GM19467 (cell line): ENCODE measurements around the gene AKR1B1.
A peak's percentile ranks its signal among the peaks of the same experiment; 100 is the strongest.

ENCODE experiments used
- ATAC-seq: cut with Tn5 transposase; IDR thresholded peaks from one replicate; pipeline ENCODE4 v1.9.1; 2021; ENCODE audit warnings: mild to moderate bottlenecking, moderate library complexity; ENCODE audit not compliant: unreplicated experiment

Gene AKR1B1

DNA sequence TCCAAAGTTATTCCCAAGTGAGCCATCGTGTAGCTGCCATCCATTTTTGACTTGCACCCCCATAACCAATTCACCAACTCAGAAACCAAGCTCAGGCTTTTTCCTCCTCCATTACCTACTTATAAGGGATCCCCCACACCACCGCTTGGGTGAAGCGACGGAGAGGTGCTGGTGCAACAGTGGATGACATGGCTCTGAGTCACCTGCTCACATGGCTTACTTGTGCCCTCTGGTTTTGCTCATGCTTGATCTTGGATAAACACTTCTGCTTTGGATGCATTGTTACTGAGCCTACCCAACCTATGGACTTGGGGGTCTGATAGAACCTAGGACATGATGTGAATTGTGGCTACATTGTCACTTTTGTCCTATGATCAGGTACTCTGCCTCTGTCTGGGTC is 12.0 kb upstream of the AKR1B1 start:
- ATAC-seq, result no peak

DNA sequence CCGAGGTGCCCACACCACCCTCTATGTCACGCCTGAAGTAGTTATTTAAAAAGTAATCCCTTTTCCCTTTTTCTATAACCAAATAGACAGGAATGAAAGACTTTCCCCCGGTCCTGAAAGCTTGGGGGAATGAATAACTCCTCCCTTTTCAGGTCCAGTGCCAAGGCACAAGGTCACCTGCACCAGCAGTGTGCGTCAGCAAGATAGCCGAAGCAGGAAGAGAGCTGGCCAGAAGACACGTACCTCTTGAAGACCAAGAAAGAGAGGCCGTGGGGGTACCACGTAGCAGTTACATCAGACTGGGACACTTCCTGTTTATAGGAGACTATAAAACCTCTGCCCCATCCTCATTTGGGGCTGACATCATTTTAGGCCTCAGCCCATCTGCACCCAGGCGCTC is 10.7 kb upstream of the AKR1B1 start:
- no peak for ATAC-seq

- ATAC-seq, result no peak
Measured at GRCh38 chr7:134468475-134468874, 9.6 kb upstream of the AKR1B1 start.

- no peak for ATAC-seq
Measured at GRCh38 chr7:134468054-134468453, 9.2 kb upstream of the AKR1B1 start.

- ATAC-seq, result no peak
Measured at GRCh38 chr7:134465491-134465890, 6.6 kb upstream of the AKR1B1 start.

DNA sequence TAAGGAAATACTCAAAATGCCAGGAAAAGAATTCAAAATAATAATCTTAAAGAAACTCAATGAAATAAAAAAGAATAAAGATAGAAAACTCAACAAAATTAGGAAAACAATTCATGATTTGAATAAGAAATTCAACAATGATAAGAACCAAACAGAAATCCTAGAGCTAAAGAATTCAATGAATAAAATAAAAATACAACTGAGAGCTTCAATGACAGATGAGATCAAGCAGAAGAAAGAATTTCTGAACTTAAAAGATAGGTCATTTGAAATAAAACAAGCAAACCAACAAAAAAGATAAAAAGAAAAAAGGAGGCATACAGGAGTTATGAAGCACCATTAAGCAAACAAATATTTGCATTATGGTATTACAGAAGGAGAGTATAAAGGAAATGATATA is 5.6 kb upstream of the AKR1B1 start:
- ATAC-seq, result no peak

DNA sequence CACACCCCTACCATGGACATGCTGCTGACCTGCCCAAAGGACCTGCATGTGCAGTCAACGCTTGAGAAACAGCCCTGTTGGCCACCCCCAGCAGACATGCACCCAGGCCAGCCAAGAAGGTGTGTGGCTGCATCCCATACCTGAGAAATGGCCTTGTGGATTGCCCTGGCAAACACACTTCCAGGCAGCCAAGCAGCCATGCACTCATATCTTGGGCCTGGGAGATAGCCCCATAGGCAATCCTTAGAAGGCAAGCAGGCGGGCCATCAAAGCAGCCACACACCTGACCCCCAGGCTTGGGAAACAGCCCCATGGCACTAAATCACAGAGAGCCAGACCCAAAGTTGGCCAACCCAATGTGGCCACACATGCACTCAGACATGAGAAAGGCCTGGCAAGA is 4.9 kb upstream of the AKR1B1 start:
- ATAC-seq, result no peak

DNA sequence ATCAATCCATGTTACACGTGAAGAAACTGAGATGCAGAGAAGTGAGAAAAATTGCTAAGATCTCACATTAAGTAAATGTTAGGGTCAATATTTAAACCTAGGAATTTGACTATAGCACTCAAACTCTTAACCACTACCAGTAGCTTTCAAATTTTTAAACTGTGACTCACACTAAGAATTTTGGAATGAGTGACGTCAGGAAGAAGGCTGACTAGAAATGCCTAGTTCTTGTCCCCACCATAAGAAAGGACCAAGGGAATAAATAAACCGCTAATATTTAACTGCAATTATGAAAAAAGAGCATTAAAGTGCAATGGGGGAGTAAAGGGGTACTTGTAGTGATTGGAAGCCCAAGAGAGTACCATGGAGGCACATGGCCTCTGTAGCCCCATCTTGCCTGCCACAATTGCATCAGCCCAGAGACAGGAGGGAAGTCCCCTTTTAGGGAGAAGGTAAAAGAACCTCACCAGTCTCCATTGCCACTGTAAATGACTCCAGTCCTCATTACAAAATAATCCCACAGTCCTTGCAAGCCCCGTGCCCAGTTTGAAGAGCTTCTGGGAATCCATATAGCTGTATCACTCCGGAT is 3.5 kb upstream of the AKR1B1 start:
- ATAC-seq, result no peak

GRCh38 chr7:134461916-134462315 is 3.0 kb upstream of the AKR1B1 start:
- ATAC-seq, result no peak

DNA sequence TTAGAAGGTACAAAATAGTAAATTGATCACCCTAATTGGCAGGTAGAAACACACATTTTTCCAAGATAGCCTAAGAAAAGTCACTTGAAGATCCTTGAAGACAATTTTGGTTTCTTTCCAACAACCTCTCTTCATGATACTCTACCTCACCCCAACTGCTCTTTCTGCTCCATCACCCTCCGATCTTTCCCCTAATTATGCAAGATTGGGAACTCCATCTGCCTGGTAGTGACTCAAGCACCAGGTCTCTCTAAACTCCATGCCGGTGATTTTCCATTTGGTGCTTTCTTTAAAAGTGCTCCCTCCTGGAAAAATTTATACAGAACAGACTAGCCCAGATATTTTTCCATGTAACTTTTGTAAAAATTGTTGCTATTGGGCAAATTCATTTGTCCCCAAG is 1.1 kb upstream of the AKR1B1 start:
- no peak for ATAC-seq

DNA sequence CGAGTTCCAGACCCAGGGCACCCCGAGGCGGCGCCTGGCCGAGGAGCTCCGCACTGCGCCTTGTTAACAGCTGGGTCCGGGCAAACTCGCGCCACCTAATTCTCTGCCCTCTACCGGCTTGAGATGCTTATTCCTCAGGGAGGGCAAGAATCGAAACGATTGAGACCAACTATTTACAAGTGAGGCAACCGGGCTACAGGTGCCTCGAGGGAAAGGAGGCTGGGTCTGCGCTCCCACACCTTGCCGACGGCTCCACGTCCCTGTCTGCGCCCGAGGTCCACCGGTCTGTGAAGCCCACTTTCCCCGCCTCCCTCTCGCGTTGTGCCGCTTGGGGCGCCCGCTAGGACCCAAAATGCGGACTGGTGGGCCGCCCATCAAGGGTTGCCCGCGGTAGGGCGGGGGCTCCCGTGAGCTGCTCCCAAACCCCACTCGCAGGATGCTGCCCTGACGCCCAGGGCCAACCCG is 527 bp downstream of the AKR1B1 start:
- peak; percentile 40 for ATAC-seq

DNA sequence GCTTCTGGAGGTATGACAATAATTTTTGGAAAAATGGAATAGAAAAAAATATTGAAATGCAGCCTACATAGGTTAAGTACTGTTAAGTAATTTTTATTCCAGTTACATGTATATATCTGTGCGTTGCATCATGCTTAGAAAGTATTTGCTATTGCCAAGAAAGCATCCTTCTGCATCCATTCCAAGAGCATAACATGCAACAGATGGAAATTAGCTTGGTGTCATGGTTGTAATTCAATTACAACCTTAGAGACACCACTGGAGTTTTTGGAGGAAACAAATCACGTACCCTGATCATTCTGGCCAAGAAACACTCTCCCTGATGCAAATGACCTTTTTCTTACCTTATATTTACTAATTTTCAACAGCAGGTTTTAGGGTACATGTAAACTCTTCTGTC is 1.7 kb downstream of the AKR1B1 start:
- ATAC-seq, result no peak

DNA sequence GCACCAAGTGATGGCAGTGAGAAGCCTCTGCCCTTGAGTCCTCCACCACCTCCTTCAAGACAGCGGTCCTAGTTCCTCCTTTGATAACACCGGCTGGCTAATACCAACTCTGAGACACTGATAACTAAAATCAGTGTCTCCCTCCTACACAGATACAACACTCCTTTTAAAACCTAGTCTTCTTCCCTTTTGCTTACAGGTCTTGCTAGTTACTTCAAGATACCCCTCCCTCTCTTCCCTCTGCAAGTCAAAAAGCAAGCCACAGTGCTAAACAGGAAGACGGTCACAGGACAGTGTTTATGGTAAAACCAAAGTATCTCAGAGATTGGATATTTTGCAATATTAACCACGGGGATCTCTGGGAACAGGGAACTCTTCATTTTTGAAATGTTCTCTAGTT is 4.6 kb downstream of the AKR1B1 start:
- ATAC-seq, result no peak

DNA sequence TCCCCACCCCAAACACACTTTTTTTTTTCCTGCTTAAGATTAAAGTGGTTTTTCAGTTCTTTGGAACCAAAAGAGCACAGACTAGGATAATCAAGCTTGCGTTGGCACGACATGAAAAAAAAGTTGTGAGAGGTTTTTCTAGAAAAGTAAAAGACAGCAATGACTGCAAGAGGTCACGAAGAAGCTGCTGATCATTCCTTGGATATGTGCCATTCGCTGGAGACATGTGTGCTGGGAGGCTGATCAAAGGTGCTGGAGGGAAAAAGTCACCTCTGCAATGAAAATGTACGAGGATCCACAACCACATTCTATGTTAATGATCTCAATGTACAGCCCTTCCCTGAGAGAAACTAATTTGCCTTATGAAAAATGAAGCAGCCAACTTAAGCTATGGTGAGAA is 5.4 kb downstream of the AKR1B1 start:
- ATAC-seq, result no peak

DNA sequence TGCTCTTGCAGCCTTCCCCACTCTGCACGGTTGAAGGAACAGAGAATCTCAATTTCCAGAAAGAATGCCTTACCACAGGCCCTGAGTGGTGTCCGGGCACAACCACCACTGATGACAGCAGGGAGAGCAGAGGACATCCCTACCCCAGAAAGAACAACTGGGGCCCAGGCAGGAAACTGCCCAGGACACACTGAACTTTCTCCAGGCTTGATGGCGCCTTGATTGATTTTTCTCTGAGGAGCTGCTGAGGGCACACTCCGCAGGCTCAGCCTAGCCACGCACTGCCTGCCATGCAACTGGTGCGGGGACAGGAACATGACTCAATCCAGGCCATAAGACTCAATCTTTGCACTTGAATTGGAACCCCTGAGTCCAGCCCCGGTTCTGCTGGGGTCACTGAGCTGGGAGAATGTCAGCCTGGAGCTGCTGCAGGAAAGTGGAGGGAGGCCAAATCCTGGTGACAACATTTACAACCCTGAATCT is 5.9 kb downstream of the AKR1B1 start:
- no peak for ATAC-seq

GRCh38 chr7:134452419-134452838 is 6.5 kb downstream of the AKR1B1 start:
- ATAC-seq, result no peak

DNA sequence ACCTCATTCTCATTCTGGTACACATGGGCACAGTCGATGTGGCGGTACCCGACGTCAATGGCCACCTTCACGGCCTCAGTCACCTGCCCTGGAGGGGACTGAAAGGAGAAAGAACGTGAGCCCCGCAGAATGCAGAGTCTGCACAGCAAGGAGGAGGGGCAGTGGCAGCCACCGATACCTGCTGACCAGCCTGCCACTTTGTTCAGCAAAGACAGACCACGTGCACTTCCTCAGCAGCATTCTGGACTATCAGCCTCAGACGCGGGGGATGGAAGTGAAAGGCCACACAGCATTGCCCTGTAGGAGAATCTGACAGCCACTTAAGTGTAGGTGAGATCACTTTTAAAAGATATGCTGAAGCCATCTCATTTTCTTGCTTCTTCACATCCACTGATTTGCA is 7.2 kb downstream of the AKR1B1 start:
- no peak for ATAC-seq

DNA sequence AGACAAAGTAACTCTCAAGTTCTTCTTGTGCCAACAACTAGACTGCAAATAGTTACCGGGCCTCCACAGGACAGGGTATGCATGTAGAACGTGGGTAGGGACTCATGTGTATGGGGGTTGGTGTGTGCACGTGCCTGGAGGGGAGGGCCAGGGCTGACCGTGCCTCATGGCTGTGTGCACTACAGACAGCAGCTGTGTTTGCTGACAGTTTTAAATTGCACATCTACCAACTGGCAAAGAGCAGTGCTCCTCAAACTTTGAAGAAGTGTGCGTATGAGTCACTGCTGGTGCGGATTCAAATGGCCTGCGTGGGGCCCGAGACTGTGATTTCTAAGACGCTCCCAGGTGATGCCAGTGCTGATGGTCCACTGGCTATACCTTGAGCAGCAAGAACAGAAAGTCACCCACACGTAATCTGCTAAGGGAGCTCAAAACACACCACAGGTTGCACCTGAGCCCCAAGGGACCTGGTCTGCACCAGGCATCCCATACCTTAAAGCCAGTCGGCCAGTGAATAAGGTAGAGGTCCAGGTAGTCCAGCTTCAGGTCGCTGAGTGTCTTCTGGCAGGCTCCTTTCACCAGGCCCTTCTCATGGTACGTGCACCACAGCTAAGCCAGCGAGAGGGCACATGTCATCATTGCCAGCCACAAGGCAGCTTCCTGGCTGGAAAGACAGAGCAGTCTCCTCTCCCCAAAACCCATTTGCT is 8.5 kb downstream of the AKR1B1 start:
- no peak for ATAC-seq

GRCh38 chr7:134449680-134450079 is 9.2 kb downstream of the AKR1B1 start:
- ATAC-seq, result no peak

DNA sequence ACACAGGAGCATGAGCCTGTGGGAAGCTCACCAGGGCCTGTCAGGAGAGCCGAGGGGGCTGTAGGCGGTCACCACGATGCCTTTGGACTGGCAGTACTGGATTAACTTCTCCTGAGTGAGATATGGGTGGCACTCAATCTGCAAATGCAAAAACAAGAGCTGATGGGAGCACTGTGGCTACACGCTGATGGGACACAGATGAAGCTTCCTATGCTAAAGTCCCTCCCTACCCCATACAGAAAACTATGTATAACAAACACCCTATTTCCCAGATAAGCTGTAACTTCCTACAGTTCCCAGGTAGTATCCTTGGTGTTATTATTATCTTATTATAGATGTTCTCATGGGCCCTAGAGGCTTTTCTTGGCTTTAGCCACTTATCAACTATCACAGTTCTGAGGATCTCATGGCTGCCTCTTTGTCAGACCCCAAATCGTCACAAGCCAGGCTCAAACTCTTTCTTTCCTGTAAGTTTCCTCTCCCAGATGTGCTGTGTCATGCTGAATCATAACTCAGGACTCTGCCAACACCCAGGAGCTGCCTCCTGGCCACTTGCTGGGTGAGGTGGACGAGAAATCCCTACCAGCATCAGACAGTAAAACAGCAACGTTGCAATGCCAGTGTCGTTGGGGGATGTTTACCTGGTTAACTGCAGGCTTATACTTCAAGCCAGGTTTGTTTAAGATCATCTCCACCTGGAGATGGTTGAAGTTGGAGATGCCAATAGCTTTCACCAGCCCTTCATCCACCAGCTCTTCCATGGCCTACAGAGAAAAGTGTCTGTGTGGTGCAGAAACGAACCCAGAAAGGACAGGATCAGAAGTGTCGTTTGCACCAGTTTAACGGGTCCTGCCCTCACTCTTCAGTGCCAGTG is 10.3 kb downstream of the AKR1B1 start:
- no peak for ATAC-seq

- no peak for ATAC-seq
Measured at GRCh38 chr7:134447383-134447782, 11.5 kb downstream of the AKR1B1 start.

DNA sequence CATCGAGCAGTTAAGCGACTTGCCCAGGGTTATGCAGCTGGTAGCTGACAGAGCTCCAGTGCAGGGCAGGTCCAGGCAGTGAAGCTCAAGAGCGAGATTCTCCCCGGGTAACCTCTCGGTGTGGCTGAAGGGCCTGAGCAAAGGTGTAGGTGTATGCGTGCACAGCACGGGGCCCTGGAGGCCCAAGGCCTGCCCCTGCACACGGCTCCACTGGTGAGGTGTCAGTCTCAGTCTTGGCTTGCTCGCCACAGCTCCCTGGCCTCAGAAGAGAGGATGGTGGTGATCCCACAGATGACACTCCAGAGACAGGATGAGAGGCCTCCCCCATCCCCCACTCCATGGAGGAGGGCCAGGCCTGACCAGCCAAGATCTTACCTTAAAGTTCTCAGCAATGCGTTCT is 12.0 kb downstream of the AKR1B1 start:
- no peak for ATAC-seq
